Measurements from ENCODE around the gene FAM72D.
"Not testable (repeated sequence)": the region's sequence is repeated elsewhere in the genome, so short reads cannot be mapped to it uniquely, and the experiment has no call there.

FAM72D gene

GRCh38 chr1:145093517-145094149 is 2.1 kb upstream of the FAM72D start:
- not testable (repeated sequence) for DNase-seq

DNA sequence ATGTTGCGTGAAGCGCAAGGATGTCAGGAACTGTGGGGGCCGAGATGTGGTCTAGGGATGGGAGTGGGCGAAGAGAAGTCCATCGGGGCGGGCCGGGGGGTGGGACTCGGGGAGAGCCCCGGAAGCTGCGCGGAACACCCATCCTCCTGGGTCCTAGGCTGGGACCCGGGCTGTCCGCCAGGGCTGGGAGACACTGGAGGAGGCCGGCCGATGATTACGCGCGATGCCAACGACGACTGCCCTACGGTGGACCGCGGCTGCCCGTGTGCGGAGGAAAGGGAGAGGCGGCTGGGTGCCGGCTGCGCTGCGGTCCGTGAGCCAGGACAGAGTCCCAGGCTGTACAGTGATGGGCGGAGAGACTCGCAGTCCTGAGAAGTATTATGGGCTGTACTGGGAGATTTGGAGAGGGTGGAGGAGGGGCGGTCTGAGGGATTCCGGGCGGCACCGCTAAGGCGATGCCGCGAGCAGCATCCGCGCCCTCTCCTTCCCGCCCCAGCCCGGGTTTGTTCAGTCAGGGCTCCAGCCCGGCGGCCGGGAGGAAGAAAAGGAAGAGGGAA is 1.0 kb upstream of the FAM72D start:
- not testable (repeated sequence) for DNase-seq

DNA sequence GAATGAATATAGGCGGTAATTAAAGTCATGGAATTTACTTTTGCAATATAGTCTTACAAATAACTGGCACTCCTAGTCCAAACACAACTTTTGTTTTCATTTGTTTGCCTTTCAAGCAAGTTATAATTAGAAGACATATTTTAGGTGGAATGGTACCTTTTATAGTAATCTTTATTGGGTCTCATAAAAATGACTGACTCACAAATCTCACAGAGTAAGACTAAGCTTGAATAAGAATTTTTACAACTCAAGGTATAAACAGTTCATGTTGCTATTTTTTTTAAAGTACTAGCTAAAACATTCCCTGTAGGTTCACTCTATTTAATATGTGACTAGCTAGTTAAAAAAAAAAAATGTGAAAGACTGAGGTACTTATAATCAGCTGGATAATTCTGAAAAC is 6.0 kb downstream of the FAM72D start:
- not testable (repeated sequence) for DNase-seq

DNA sequence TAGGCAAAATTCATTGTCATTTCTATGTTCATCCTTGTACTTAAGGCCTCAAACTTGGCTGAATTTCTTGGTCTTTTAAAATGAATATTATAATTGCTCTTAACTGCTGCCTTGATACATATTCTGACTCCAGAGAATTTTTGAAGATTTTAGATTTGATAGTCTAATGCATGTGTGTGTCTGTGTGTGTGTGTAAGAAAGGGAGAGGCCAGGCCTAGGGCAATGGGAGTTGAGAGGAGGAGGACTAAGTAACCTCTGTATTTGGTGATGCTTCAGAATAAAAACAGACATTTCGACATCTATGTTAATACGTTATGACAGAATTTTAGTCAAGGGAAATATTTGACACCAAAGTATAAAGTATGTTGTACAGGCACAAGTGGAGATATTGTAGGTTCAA is 7.5 kb downstream of the FAM72D start:
- not testable (repeated sequence) for DNase-seq

DNA sequence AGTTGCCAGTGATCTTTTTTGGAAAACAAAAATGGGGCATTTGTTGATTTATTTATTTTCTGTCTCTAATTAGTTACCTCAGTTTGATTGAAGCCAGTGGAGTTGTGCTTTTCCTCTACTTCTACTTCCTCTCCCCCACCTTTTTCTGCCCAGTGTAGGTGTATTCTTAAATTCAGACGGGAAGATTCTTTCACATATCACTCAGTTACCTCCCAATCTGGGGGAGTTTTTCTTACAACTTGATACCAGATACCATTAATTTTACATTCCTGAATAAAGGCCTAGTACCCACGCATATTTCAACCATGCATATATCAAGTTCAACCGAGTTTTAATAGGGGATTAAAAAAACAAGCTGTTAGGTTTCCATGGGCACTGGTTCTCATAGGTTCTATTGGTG is 15.9 kb downstream of the FAM72D start:
- DNase-seq = not testable (repeated sequence)

DNA sequence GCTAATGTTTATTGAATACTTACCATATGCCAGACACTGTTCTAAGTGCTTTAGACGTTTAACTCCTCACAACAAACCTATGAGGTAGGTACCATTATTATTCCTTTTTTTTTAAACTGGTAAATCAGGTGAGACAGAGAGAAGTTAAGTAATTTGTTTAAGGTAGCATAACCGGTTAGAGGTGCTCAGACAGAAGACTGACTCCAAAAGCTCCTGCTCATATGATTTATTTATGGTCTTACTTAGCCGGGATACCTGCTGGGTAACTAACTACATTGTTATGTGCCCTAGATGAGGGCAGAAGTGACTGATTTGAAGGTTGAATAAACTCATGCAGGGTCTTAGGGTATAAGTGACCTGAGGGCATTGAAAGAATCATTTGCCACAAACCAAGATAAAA is 16.9 kb downstream of the FAM72D start:
- not testable (repeated sequence) for DNase-seq

GRCh38 chr1:145114560-145115057 is 18.8 kb downstream of the FAM72D start:
- DNase-seq = not testable (repeated sequence)

DNA sequence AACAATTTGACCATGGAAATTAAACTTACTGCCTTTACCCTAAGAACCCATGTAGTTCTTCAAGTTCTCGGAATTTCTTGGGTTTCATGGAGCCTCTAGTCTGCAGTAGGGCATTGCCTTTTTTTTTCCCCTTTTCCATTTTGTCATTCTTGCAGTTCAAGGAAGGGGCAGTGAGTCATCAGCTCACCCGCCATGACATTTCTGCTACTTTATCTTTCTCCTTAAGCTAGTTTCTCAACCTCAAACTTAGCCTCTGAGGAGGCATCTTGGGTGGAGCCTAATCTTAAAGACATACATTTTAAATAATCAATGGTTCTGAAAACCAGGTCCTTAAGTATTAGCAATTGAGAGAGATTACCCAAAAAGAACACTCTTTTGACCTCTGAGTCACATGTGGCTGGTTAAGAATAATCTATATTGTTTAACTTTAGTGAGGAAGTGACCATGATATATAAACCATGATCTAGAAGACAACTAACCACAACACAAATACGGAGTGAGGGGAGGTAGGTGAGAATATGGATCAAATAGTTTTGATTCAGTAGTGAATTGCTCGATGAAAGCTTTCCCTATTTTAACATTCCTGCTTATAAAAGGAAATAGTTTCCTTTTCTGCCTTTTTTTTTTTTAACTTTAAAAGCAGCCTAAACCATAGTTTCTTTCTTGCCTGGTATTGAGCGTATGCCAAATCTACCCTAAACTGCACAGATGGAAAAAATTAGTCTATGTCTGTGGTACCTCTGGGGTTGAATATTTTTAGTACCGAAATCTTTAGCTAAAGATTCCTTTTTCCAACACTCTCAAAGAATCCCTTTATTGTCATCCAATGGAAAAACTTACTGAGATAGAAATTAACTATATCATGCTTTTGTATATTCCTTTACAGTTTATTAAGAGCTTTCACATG is 20.1 kb downstream of the FAM72D start:
- DNase-seq = not testable (repeated sequence)

- DNase-seq = not testable (repeated sequence)
These were observed 24.1 kb downstream of the FAM72D start for GRCh38 chr1:145119842-145120241.

DNA sequence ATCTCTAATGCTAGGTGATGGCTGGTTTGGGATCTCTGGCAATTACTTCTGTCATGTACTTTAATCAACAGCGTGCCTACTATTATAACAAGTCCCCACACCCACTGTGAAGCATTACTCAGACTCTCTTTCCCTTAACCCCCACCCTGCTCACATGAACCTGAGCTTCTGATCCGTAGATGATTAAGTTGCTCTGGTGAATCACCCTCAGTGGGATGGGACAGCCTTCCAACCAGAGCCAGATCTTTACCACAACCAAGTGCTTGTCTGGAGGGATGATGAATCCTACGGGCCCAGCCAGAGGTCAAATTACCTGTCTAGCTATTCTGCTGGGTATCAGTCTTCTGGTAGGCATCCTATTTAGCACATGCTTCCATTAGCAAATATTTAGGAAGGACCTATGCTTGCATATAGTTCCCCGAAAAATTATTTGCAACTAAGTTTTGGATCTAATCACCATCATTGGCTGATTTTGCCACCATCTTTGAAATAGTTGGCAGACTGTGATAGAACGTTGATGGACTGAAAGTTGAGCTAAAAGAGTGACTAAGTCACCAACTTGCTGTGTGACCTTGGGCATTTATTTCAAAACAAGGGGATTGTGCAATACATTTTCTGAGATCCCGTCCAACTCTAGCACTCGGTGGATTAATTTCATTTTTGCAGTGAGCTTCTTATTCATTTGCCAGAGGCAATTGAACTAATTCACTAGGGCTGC is 26.7 kb downstream of the FAM72D start:
- DNase-seq = not testable (repeated sequence)

GRCh38 chr1:145123062-145123395 is 27.3 kb downstream of the FAM72D start:
- not testable (repeated sequence) for DNase-seq

GRCh38 chr1:145123992-145124641 is 28.3 kb downstream of the FAM72D start:
- DNase-seq = not testable (repeated sequence)

GRCh38 chr1:145125112-145125511 is 29.3 kb downstream of the FAM72D start:
- not testable (repeated sequence) for DNase-seq

GRCh38 chr1:145127144-145127543 is 31.4 kb downstream of the FAM72D start:
- DNase-seq = not testable (repeated sequence)

DNA sequence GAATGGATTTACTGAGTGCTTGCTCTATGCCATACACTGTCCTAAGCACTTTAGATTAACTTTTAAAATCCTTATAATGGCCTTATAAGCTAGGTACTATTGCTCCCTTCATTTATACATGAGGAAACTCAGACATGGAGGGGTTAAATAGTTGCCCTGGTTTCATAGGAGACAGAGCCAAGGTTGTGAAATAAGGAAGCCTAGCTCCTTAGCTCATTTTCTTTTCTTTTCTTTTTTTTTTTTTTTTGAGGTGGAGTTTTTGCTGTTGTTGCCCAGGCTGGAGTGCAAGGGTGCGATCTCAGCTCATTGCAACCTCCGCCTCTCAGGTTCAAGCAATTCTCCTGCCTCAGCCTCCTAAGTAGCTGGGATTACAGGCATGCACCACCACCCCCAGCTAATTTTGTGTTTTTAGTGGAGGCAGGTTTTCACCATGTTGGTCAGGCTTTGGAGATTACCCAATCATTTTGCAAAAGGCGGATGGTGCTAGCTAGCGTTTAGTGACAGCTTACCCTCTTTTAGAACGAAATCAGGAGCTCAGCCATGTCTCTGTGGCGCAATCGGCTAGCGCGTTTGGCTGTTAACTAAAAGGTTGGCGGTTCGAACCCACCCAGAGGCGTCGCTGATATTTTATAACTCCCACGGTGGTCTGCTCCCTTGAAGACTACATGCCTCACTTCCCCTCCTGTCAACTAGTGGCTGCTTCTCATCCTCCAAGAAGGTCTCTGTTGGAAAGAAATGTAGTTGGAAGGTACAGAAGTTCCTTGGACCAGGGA is 33.1 kb downstream of the FAM72D start:
- not testable (repeated sequence) for DNase-seq

GRCh38 chr1:145134476-145134875 is 38.7 kb downstream of the FAM72D start:
- not testable (repeated sequence) for DNase-seq

DNA sequence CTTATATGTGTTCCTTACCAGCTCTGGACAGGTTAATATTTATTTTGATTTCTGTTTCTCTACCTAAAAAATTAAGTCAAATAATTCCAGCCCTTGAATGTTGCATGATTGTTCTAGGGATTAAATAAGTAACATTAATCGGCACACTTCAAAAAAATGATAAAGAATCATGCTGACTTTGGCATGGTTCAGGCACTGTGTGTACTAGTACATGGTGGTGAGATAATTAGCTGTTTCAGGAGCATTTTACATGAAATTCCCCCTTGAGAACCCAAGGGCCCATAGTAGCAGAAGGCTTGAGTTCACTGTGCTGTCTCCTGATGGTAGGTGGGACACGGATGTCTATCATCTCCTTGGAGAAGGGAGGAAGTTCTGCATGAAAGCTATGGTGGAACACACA is 44.8 kb downstream of the FAM72D start:
- DNase-seq = not testable (repeated sequence)

GRCh38 chr1:145144264-145144913 is 48.6 kb downstream of the FAM72D start:
- DNase-seq = not testable (repeated sequence)

DNA sequence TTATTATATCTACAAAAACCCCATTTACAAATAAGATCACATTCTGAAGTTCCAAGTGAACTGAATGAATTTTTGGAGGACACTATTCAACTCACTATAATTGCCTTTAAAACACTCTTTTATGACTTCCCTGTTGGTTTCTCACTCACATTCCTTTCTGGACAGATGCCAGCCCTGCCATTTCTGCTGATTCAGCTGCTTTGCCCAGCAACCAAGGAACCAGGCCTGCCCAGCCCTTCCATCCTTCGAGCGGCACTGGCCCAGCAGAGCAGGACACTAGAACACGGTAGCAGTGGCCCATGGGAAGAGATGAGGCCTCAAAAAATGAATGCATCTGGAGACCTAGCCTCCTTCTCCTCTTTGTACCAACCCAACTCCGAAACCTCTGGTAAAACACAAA is 50.5 kb downstream of the FAM72D start:
- DNase-seq = not testable (repeated sequence)

DNA sequence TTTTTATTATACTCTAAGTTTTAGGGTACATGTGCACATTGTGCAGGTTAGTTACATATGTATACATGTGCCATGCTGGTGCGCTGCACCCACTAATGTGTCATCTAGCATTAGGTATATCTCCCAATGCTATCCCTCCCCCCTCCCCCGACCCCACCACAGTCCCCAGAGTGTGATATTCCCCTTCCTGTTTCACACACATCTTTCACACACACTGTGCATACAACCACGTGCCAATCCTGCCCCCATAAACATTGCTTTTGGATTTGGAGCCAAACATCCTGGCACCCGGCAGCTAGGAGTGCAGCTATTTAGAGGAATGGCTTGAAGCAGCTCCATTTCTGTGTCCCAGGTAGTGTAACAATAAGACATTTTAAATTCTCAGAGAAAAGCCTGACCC is 51.4 kb downstream of the FAM72D start:
- not testable (repeated sequence) for DNase-seq

- DNase-seq = not testable (repeated sequence)
These were observed 59.6 kb downstream of the FAM72D start for GRCh38 chr1:145155421-145155820.

Data from T1000 (cell line).